Trophoblast cell (in vitro differentiated cells and primary cell): ENCODE measurements around the gene TEX14.
"Not testable (repeated sequence)": the region's sequence is repeated elsewhere in the genome, so short reads cannot be mapped to it uniquely, and the experiment has no call there.

Experiments used
- DNase-seq, 2 donors: peaks; one replicate each; pipeline ENCODE4 v3.0.0-alpha.2; 2016
- H2AFZ ChIP-seq: 2 replicates; pipeline ENCODE4 v1.6.1; 2013; ENCODE audit warnings: low read length, moderate library complexity, mild to moderate bottlenecking; ENCODE audit not compliant: insufficient read depth, poor library complexity
- H2AK5ac ChIP-seq: 2 replicates; pipeline ENCODE4 v1.6.1; 2013; ENCODE audit warnings: mild to moderate bottlenecking, low read length
- H2BK120ac ChIP-seq: 2 replicates; pipeline ENCODE4 v1.6.1; 2013; ENCODE audit warnings: low read length, mild to moderate bottlenecking, moderate library complexity; ENCODE audit not compliant: insufficient read depth, poor library complexity
- H2BK12ac ChIP-seq: 2 replicates; pipeline ENCODE4 v1.6.1; 2013; ENCODE audit warnings: mild to moderate bottlenecking, low read length, moderate library complexity
- H2BK5ac ChIP-seq: 2 replicates; pipeline ENCODE4 v1.6.1; 2013; ENCODE audit warnings: low read length, low read depth, moderate library complexity, mild to moderate bottlenecking; ENCODE audit not compliant: poor library complexity
- H3K14ac ChIP-seq: 2 replicates; pipeline ENCODE4 v1.6.1; 2013; ENCODE audit warnings: mild to moderate bottlenecking, low read length
- H3K18ac ChIP-seq: 2 replicates; pipeline ENCODE4 v1.6.1; 2013; ENCODE audit warnings: mild to moderate bottlenecking, low read length
- H3K23ac ChIP-seq: 2 replicates; pipeline ENCODE4 v1.6.1; 2013; ENCODE audit warnings: low read length
- H3K27ac ChIP-seq: 2 replicates; pipeline ENCODE4 v1.5.1; 2013; ENCODE audit warnings: low read depth, mild to moderate bottlenecking, inconsistent platforms, low read length, moderate library complexity
- H3K27me3 ChIP-seq: 2 replicates; pipeline ENCODE4 v1.6.1; 2013; ENCODE audit warnings: inconsistent platforms, mild to moderate bottlenecking, low read length, moderate library complexity; ENCODE audit not compliant: insufficient read depth
- H3K36me3 ChIP-seq, 2 experiments: 1 replicate in 1 of 2; 2 replicates in 1 of 2; pipeline ENCODE4 v1.6.1; 2013; ENCODE audit warnings: low read length in 2 of 2, mild to moderate bottlenecking in 2 of 2, moderate library complexity in 1 of 2; ENCODE audit not compliant: insufficient read depth in 2 of 2, control insufficient read depth in 1 of 2
- H3K4ac ChIP-seq: 2 replicates; pipeline ENCODE4 v1.6.1; 2013; ENCODE audit warnings: low read depth, mild to moderate bottlenecking, low read length, moderate library complexity
- H3K4me1 ChIP-seq, 2 experiments: 1 replicate in 1 of 2; 2 replicates in 1 of 2; pipeline ENCODE4 v1.6.1; 2013; ENCODE audit warnings: low read length in 2 of 2, mild to moderate bottlenecking in 2 of 2, moderate library complexity in 1 of 2; ENCODE audit not compliant: insufficient read depth in 2 of 2, control insufficient read depth in 1 of 2
- H3K4me2 ChIP-seq: 2 replicates; pipeline ENCODE4 v1.6.1; 2013; ENCODE audit warnings: inconsistent platforms, mild to moderate bottlenecking, low read length, moderate library complexity
- H3K4me3 ChIP-seq: 2 replicates; pipeline ENCODE4 v1.5.1; 2013; ENCODE audit warnings: mild to moderate bottlenecking, low read depth, low read length, inconsistent platforms
- H3K79me1 ChIP-seq: one replicate; pipeline ENCODE4 v1.6.1; 2013; ENCODE audit warnings: low read length
- H3K79me2 ChIP-seq: 2 replicates; pipeline ENCODE4 v1.6.1; 2013; ENCODE audit warnings: low read length, mild to moderate bottlenecking; ENCODE audit not compliant: control insufficient read depth, insufficient read depth, poor library complexity
- H3K9ac ChIP-seq: 2 replicates; pipeline ENCODE4 v1.6.1; 2013; ENCODE audit warnings: mild to moderate bottlenecking, low read length
- H3K9me3 ChIP-seq: 2 replicates; pipeline ENCODE4 v1.6.1; 2013; ENCODE audit warnings: low read depth, mild to moderate bottlenecking, control low read depth, inconsistent platforms, low read length; ENCODE audit not compliant: insufficient read depth
- H4K12ac ChIP-seq: 2 replicates; pipeline ENCODE4 v1.6.1; 2013; ENCODE audit warnings: low read depth, mild to moderate bottlenecking, low read length, moderate library complexity
- H4K8ac ChIP-seq: 2 replicates; pipeline ENCODE4 v1.6.1; 2013; ENCODE audit warnings: low read depth, mild to moderate bottlenecking, low read length, moderate library complexity
- H4K91ac ChIP-seq: one replicate; pipeline ENCODE4 v1.6.1; 2013; ENCODE audit warnings: low read depth, mild to moderate bottlenecking, low read length, moderate library complexity
- WGBS: extraction: QIAGEN DNeasy Blood & Tissue Kit; methylation state at CpG from one replicate; pipeline ENCODE4 v1.1.7; 2013; ENCODE audit warnings: missing lambda C conversion rate; ENCODE audit not compliant: insufficient read length, insufficient coverage; ENCODE audit errors: extremely low coverage; 5-methylcytosine and 5-hydroxymethylcytosine counted together

Gene TEX14

GRCh38 chr17:58560511-58560910, 131.3 kb downstream of the TEX14 start:
- Histone ChIP-seq H3K9ac (no peak overlapping the region), H3K27ac (no peak overlapping the region), H2AK5ac (no peak overlapping the region), H4K12ac (no peak overlapping the region), H4K91ac (no peak overlapping the region), H3K79me2 (no peaks in the 10 kb centered on the region), H3K4ac (no peak overlapping the region), H3K4me2 (no peak overlapping the region), H3K4me3 (no peak overlapping the region), H3K18ac (no peak overlapping the region), H3K36me3 (no peaks in the 10 kb centered on the region), H3K27me3 (no peaks in the 10 kb centered on the region), H2BK120ac (no peak overlapping the region), H3K23ac (no peak overlapping the region), H4K8ac (no peak overlapping the region), H2BK12ac (no peak overlapping the region), H3K4me1 (peaks cover 0 to 1% of the 10 kb centered on the region in 2 experiments), H3K14ac (no peak overlapping the region), H2BK5ac (no peak overlapping the region), H3K9me3 (no peaks in the 10 kb centered on the region), H2AFZ (no peak overlapping the region), H3K79me1 (no peaks in the 10 kb centered on the region)
- WGBS: no CpG with 5 or more reads among the region's 1 CpG
- no peak for DNase-seq

- Histone ChIP-seq H2AK5ac (no peak overlapping the region), H4K12ac (no peak overlapping the region), H3K79me1 (no peaks in the 10 kb centered on the region), H3K27ac (no peak overlapping the region), H2AFZ (no peak overlapping the region), H3K18ac (no peak overlapping the region), H3K4me1 (no peaks in the 10 kb centered on the region), H3K9ac (no peak overlapping the region), H4K8ac (no peak overlapping the region), H3K4ac (no peak overlapping the region), H2BK12ac (no peak overlapping the region), H3K14ac (no peak overlapping the region), H3K27me3 (no peaks in the 10 kb centered on the region), H3K4me2 (no peak overlapping the region), H2BK5ac (no peak overlapping the region), H3K4me3 (no peak overlapping the region), H3K23ac (no peak overlapping the region), H3K9me3 (no peaks in the 10 kb centered on the region), H3K79me2 (no peaks in the 10 kb centered on the region), H4K91ac (no peak overlapping the region), H3K36me3 (no peaks in the 10 kb centered on the region), H2BK120ac (no peak overlapping the region)
- DNase-seq: no peak
- WGBS: no CpG with 5 or more reads among the region's 3 CpGs
Measured at GRCh38 chr17:58557981-58558380, 133.9 kb downstream of the TEX14 start.

GRCh38 chr17:58556833-58557250, 135.0 kb downstream of the TEX14 start:
- H3K14ac ChIP-seq: no peak overlapping the region
- no peak overlapping the region for H2AFZ ChIP-seq
- no peaks in the 10 kb centered on the region for H3K9me3 ChIP-seq
- no peak overlapping the region for H2BK120ac ChIP-seq
- H4K12ac ChIP-seq: no peak overlapping the region
- H4K8ac ChIP-seq: no peak overlapping the region
- H2BK12ac ChIP-seq: no peak overlapping the region
- H3K36me3 ChIP-seq: no peaks in the 10 kb centered on the region
- H3K18ac ChIP-seq: no peak overlapping the region
- no peak overlapping the region for H4K91ac ChIP-seq
- no peaks in the 10 kb centered on the region for H3K27me3 ChIP-seq
- no peak overlapping the region for H3K4me2 ChIP-seq
- H3K9ac ChIP-seq: no peak overlapping the region
- H3K79me1 ChIP-seq: no peaks in the 10 kb centered on the region
- H3K23ac ChIP-seq: no peak overlapping the region
- H3K27ac ChIP-seq: no peak overlapping the region
- H3K4ac ChIP-seq: no peak overlapping the region
- no peak for DNase-seq
- H2AK5ac ChIP-seq: no peak overlapping the region
- WGBS: no CpG with 5 or more reads among the region's 5 CpGs
- H2BK5ac ChIP-seq: no peak overlapping the region
- no peaks in the 10 kb centered on the region for H3K4me1 ChIP-seq
- no peak overlapping the region for H3K4me3 ChIP-seq
- H3K79me2 ChIP-seq: no peaks in the 10 kb centered on the region

- not testable (repeated sequence) for H4K8ac ChIP-seq, H2BK120ac ChIP-seq, H3K9ac ChIP-seq, H2BK5ac ChIP-seq, DNase-seq, H3K4ac ChIP-seq, H3K18ac ChIP-seq, H3K14ac ChIP-seq, H3K4me2 ChIP-seq, H3K79me1 ChIP-seq, H3K9me3 ChIP-seq, H3K23ac ChIP-seq, H2AFZ ChIP-seq, H4K91ac ChIP-seq, H3K27me3 ChIP-seq, H3K4me3 ChIP-seq, H3K4me1 ChIP-seq, H2AK5ac ChIP-seq, H3K36me3 ChIP-seq, H3K79me2 ChIP-seq, H4K12ac ChIP-seq, H3K27ac ChIP-seq, H2BK12ac ChIP-seq
- no CpG with 5 or more reads among the region's 3 CpGs for WGBS
Measured at GRCh38 chr17:58555109-58555508, 136.7 kb downstream of the TEX14 start.
